WTC11 (cell line): ENCODE data around the gene METTL1. TPM values are rescaled to one million over a fixed set of nuclear protein-coding genes. Genes with fewer than 3 reads are reported as not detected.

ENCODE experiments used
- ATAC-seq: fragments of 200-7000 bp; cut with Tn5 transposase; 2 replicates; pipeline ENCODE4 v1.10.0; 2021; ENCODE audit warnings: mild to moderate bottlenecking, moderate library complexity
- CTCF ChIA-PET: fragments of 300-600 bp; sonication (Branson Sonifier 250); formaldehyde crosslinking; loops from one replicate; lab custom pipeline; 2021; ENCODE audit warnings: antibody characterized with exemption; lab: Charles Lee
- POLR2A ChIA-PET: fragments of 350-600 bp; sonication (Branson Sonifier 250); formaldehyde crosslinking; loops from one replicate; lab custom pipeline; 2021; ENCODE audit warnings: antibody characterized with exemption; lab: Charles Lee
- DNase-seq: peaks from one replicate; pipeline ENCODE4 v3.0.0; 2021; ENCODE audit warnings: low spot score
- H3K27ac Mint-ChIP-seq: 2 replicates; pipeline ENCODE4 v1.8.0; 2021; ENCODE audit warnings: mixed read lengths
- H3K27me3 Mint-ChIP-seq: 2 replicates; pipeline ENCODE4 v1.8.0; 2021; ENCODE audit warnings: low read depth, mild to moderate bottlenecking, moderate library complexity, mixed read lengths
- H3K36me3 Mint-ChIP-seq: 2 replicates; pipeline ENCODE4 v1.8.0; 2021; ENCODE audit warnings: mixed read lengths
- H3K4me1 Mint-ChIP-seq: 2 replicates; pipeline ENCODE4 v1.8.0; 2022; ENCODE audit warnings: mixed read lengths
- H3K4me3 Mint-ChIP-seq: 2 replicates; pipeline ENCODE4 v1.8.0; 2021; ENCODE audit warnings: mild to moderate bottlenecking, moderate library complexity, mixed read lengths
- H3K9me3 Mint-ChIP-seq: 2 replicates; pipeline ENCODE4 v1.8.0; 2021; ENCODE audit warnings: mixed read lengths
- AR ChIP-seq: fragments of 250-450 bp; sonication (Bioruptor Pico); IDR thresholded peaks from 2 replicates; pipeline ENCODE4 v1.9.0; 2021; ENCODE audit warnings: mild to moderate bottlenecking
- ATF1 ChIP-seq: sonication (generic); formaldehyde crosslinking; IDR thresholded peaks from 2 replicates; pipeline ENCODE4 v1.8.1; 2023; ENCODE audit warnings: mild to moderate bottlenecking, moderate library complexity, missing genetic modification reagents
- ATF2 ChIP-seq: sonication (generic); formaldehyde crosslinking; IDR thresholded peaks from 2 replicates; pipeline ENCODE4 v1.8.1; 2022; ENCODE audit warnings: low read depth, missing genetic modification reagents, borderline replicate concordance
- E2F5 ChIP-seq: sonication (generic); formaldehyde crosslinking; IDR thresholded peaks from 2 replicates; pipeline ENCODE4 v1.8.1; 2022; ENCODE audit warnings: mild to moderate bottlenecking, moderate library complexity, missing genetic modification reagents
- ERG ChIP-seq: fragments of 250-450 bp; sonication (Bioruptor Pico); IDR thresholded peaks from 2 replicates; pipeline ENCODE4 v1.8.0; 2021; ENCODE audit warnings: mild to moderate bottlenecking
- ETV6 ChIP-seq: sonication (generic); formaldehyde crosslinking; IDR thresholded peaks from 2 replicates; pipeline ENCODE4 v1.8.1; 2022; ENCODE audit warnings: mild to moderate bottlenecking, missing genetic modification reagents
- FOXK1 ChIP-seq: sonication (generic); formaldehyde crosslinking; IDR thresholded peaks from 2 replicates; pipeline ENCODE4 v1.8.0; 2022; ENCODE audit warnings: mild to moderate bottlenecking, moderate library complexity, missing genetic modification reagents
- GABPB1 ChIP-seq: sonication (generic); formaldehyde crosslinking; IDR thresholded peaks from 2 replicates; pipeline ENCODE4 v1.8.1; 2023; ENCODE audit warnings: mild to moderate bottlenecking, missing genetic modification reagents
- GRHL2 ChIP-seq: fragments of 250-450 bp; sonication (Bioruptor Pico); IDR thresholded peaks from 2 replicates; pipeline ENCODE4 v1.8.0; 2022; ENCODE audit warnings: mild to moderate bottlenecking, moderate library complexity; ENCODE audit not compliant: insufficient replicate concordance, severe bottlenecking
- HMGA2 ChIP-seq: fragments of 250-450 bp; sonication (Bioruptor Pico); IDR thresholded peaks from 2 replicates; pipeline ENCODE4 v1.4.0; 2021; ENCODE audit warnings: mild to moderate bottlenecking, moderate library complexity
- MAX ChIP-seq: sonication (generic); formaldehyde crosslinking; IDR thresholded peaks from 2 replicates; pipeline ENCODE4 v1.8.0; 2022; ENCODE audit warnings: mild to moderate bottlenecking, missing genetic modification reagents
- NR2C2 ChIP-seq: sonication (generic); formaldehyde crosslinking; IDR thresholded peaks from 2 replicates; pipeline ENCODE4 v1.8.0; 2022; ENCODE audit warnings: mild to moderate bottlenecking, missing genetic modification reagents
- NR3C1 ChIP-seq: sonication (generic); formaldehyde crosslinking; conservative IDR thresholded peaks from 2 replicates; pipeline ENCODE4 v1.8.1; 2023; ENCODE audit warnings: low read depth, mild to moderate bottlenecking, missing genetic modification reagents
- SMAD4 ChIP-seq: sonication (generic); formaldehyde crosslinking; IDR thresholded peaks from 2 replicates; pipeline ENCODE4 v1.8.0; 2022; ENCODE audit warnings: mild to moderate bottlenecking, missing genetic modification reagents
- TP53 ChIP-seq: sonication (generic); formaldehyde crosslinking; IDR thresholded peaks from 2 replicates; pipeline ENCODE4 v1.8.1; 2023; ENCODE audit warnings: mild to moderate bottlenecking, missing genetic modification reagents
- ZBTB21 ChIP-seq: sonication (generic); formaldehyde crosslinking; IDR thresholded peaks from 2 replicates; pipeline ENCODE4 v1.8.1; 2023; ENCODE audit warnings: mild to moderate bottlenecking, missing genetic modification reagents, borderline replicate concordance
- ZMAT4 ChIP-seq: fragments of 250-450 bp; sonication (Bioruptor Pico); IDR thresholded peaks from 2 replicates; pipeline ENCODE4 v1.9.0; 2021; ENCODE audit warnings: mild to moderate bottlenecking
- ZNF219 ChIP-seq: sonication (generic); formaldehyde crosslinking; IDR thresholded peaks from 2 replicates; pipeline ENCODE4 v1.8.0; 2023; ENCODE audit warnings: missing genetic modification reagents, mild to moderate bottlenecking, borderline replicate concordance
- ZNF263 ChIP-seq: sonication (generic); formaldehyde crosslinking; IDR thresholded peaks from 2 replicates; pipeline ENCODE4 v1.8.1; 2022; ENCODE audit warnings: low read depth, mild to moderate bottlenecking, moderate library complexity, missing genetic modification reagents
- ZNF396 ChIP-seq: fragments of 250-450 bp; sonication (Bioruptor Pico); IDR thresholded peaks from 2 replicates; pipeline ENCODE4 v1.8.0; 2021; ENCODE audit warnings: mild to moderate bottlenecking, moderate library complexity, borderline replicate concordance
- ZNF416 ChIP-seq: fragments of 250-450 bp; sonication (Bioruptor Pico); IDR thresholded peaks from 2 replicates; pipeline ENCODE4 v1.9.0; 2021; ENCODE audit warnings: mild to moderate bottlenecking, inconsistent platforms
- ZNF671 ChIP-seq: fragments of 250-450 bp; sonication (Bioruptor Pico); IDR thresholded peaks from 2 replicates; pipeline ENCODE4 v1.8.0; 2021; ENCODE audit warnings: mild to moderate bottlenecking
- total RNA-seq: library from RNA; stranded (reverse); gene quantifications from 3 replicates; pipeline ENCODE4 v1.2.3, GENCODE V29; 2021
- TF ChIP-seq, protein P1 (sequence below): fragments of 200-600 bp; IDR thresholded peaks from 2 replicates; pipeline ENCODE4 v1.8.0; 2022; ENCODE audit warnings: antibody characterized with exemption
- TF ChIP-seq, protein P2 (sequence below): fragments of 250-450 bp; sonication (Bioruptor Pico); IDR thresholded peaks from 2 replicates; pipeline ENCODE4 v2.1.2; 2022; ENCODE audit warnings: mild to moderate bottlenecking, moderate library complexity

The METTL1 gene
- total RNA-seq, 1 experiment from 2014 or later: 25.5 TPM

GRCh38 chr12:57771236-57771872 lies 551 bp downstream of the METTL1 start (continued):
- TF ChIP-seq, protein P1, sequence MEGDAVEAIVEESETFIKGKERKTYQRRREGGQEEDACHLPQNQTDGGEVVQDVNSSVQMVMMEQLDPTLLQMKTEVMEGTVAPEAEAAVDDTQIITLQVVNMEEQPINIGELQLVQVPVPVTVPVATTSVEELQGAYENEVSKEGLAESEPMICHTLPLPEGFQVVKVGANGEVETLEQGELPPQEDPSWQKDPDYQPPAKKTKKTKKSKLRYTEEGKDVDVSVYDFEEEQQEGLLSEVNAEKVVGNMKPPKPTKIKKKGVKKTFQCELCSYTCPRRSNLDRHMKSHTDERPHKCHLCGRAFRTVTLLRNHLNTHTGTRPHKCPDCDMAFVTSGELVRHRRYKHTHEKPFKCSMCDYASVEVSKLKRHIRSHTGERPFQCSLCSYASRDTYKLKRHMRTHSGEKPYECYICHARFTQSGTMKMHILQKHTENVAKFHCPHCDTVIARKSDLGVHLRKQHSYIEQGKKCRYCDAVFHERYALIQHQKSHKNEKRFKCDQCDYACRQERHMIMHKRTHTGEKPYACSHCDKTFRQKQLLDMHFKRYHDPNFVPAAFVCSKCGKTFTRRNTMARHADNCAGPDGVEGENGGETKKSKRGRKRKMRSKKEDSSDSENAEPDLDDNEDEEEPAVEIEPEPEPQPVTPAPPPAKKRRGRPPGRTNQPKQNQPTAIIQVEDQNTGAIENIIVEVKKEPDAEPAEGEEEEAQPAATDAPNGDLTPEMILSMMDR: no peak
- TF ChIP-seq MAX: no peak
- TF ChIP-seq ZNF671 (CRISPR knock-in tag): no peak
- TF ChIP-seq HMGA2 (CRISPR knock-in tag): no peak
- no peak for TF ChIP-seq NR2C2 (CRISPR knock-in tag)
- TF ChIP-seq, all 79 proteins: peak for 0

DNA sequence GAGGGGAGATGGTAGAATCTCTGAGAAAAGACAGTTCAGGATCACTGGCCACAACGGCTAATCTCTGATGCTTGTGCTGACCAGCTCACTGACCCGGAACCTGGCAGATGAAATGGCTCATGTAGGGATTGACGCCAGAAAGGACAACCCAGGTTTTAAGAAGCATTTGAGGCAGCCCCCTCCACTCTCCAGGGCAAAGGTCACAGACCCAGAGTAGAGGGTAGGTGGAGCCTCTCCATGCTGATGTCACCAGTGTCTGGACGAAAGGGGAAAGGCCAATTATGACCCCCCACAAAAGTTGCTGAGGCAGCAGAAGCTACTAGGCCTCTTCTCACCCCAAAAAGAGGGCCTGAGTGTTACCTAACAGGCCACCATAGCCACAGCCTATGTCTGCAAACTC lies 1.2 kb downstream of the METTL1 start:
- Mint-ChIP-seq H3K36me3 (peaks cover 23% of the 10 kb centered on the region), H3K9me3 (no peaks in the 10 kb centered on the region), H3K4me1 (peaks cover 19% of the 10 kb centered on the region), H3K4me3 (peak overlapping the region; percentile 97), H3K27me3 (peaks cover 43% of the 10 kb centered on the region), H3K27ac (no peak overlapping the region)
- CTCF ChIA-PET: interaction anchor here (0.7 kb wide), 1 partner anchor 33 kb away, joined by 6 read pairs; no protein-coding TSS in a partner anchor
- TF ChIP-seq E2F5 (CRISPR knock-in tag) (no peak), GABPB1 (no peak), ZNF396 (no peak), NR2C2 (CRISPR knock-in tag) (no peak), ETV6 (CRISPR knock-in tag) (no peak)
- DNase-seq (no peak), ATAC-seq (no peak)
- POLR2A ChIA-PET: no interaction called here

DNA sequence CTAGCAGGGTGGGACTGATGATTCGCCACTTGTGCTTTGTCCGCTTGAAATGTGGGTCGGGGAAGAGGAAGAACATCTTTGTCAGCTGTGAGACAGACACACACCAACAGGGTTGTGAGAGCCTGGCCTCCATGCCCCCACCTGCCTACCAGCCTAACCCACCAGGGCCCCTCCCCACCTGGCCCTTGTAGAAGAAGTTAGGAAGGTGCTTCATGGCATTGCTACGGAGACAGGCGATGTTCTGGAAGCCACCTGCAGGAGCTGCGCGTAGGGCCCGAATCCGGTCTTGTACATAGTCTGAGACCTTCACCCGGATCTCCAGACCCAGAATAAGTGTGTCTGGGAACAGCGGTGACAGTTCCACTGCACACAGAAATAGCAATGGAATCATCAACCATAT lies 2.3 kb downstream of the METTL1 start:
- POLR2A ChIA-PET: no interaction called here
- Mint-ChIP-seq H3K27me3 (peaks cover 54% of the 10 kb centered on the region), H3K9me3 (no peaks in the 10 kb centered on the region), H3K4me3 (no peak overlapping the region), H3K27ac (no peak overlapping the region), H3K4me1 (peaks cover 27% of the 10 kb centered on the region), H3K36me3 (peaks cover 23% of the 10 kb centered on the region)
- DNase-seq: no peak
- CTCF ChIA-PET: no interaction called here
- ATAC-seq: no peak
- no peak for TF ChIP-seq ERG (CRISPR knock-in tag)
- TF ChIP-seq TP53: no peak
- TF ChIP-seq NR3C1 (CRISPR knock-in tag): no peak
- no peak for TF ChIP-seq ZNF396
- no peak for TF ChIP-seq ATF2 (CRISPR knock-in tag)
- TF ChIP-seq ZNF263 (CRISPR knock-in tag): no peak
- TF ChIP-seq, protein P2, sequence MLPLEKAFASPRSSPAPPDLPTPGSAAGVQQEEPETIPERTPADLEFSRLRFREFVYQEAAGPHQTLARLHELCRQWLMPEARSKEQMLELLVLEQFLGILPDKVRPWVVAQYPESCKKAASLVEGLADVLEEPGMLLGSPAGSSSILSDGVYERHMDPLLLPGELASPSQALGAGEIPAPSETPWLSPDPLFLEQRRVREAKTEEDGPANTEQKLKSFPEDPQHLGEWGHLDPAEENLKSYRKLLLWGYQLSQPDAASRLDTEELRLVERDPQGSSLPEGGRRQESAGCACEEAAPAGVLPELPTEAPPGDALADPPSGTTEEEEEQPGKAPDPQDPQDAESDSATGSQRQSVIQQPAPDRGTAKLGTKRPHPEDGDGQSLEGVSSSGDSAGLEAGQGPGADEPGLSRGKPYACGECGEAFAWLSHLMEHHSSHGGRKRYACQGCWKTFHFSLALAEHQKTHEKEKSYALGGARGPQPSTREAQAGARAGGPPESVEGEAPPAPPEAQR: no peak
- TF ChIP-seq AR (CRISPR knock-in tag): no peak
- TF ChIP-seq GRHL2 (CRISPR knock-in tag): no peak
- TF ChIP-seq ZBTB21 (CRISPR knock-in tag): no peak
- TF ChIP-seq ZNF416 (CRISPR knock-in tag): no peak
- TF ChIP-seq ZNF219 (CRISPR knock-in tag): no peak
- TF ChIP-seq FOXK1: no peak
- no peak for TF ChIP-seq SMAD4
- TF ChIP-seq ATF1: no peak
- TF ChIP-seq ZMAT4 (CRISPR knock-in tag): no peak
